ENCODE results near the gene ZNF365.

ZNF365 gene

GRCh38 chr10:62451611-62451975 lies 77.4 kb downstream of the ZNF365 start:
- no peak for TF ChIP-seq CTCF (IDR thresholded peaks at IDR 0.05; ENCODE audit: insufficient read depth, missing control alignments)
- DNase-seq (ENCODE audit: insufficient read length, low spot score), result no peak
- no peak for FAIRE-seq
